GM11168 (cell line): ENCODE data around the gene DCAF6.
"Not testable (repeated sequence)": the region's sequence is repeated elsewhere in the genome, so short reads cannot be mapped to it uniquely, and the experiment has no call there.

Experiments used
- in situ Hi-C: fragments of 300-500 bp; cut with MboI; formaldehyde crosslinking; loops from one replicate; pipeline ENCODE4 v1.12.0; 2022; ENCODE audit warnings: low sequenced_read_pairs; ENCODE audit not compliant: unreplicated experiment

Gene DCAF6

GRCh38 chr1:167922611-167923074, 13.8 kb upstream of the DCAF6 start:
- in situ Hi-C loops = no loop called here

GRCh38 chr1:167923324-167924056, 13.0 kb upstream of the DCAF6 start:
- in situ Hi-C loops = no loop called here

GRCh38 chr1:167924102-167924501, 12.4 kb upstream of the DCAF6 start:
- in situ Hi-C loops = no loop called here

GRCh38 chr1:167924543-167925231, 11.8 kb upstream of the DCAF6 start:
- in situ Hi-C loops = no loop called here

- in situ Hi-C loops = no loop called here
Observed at GRCh38 chr1:167926486-167926997, 9.9 kb upstream of the DCAF6 start.

- in situ Hi-C loops = no loop called here
Observed at GRCh38 chr1:167927046-167927754, 9.3 kb upstream of the DCAF6 start.

GRCh38 chr1:167928457-167928852, 8.0 kb upstream of the DCAF6 start:
- in situ Hi-C loops = no loop called here

GRCh38 chr1:167928919-167929318, 7.6 kb upstream of the DCAF6 start:
- in situ Hi-C loops = not testable (repeated sequence)

GRCh38 chr1:167929725-167930124, 6.8 kb upstream of the DCAF6 start:
- in situ Hi-C loops = no loop called here

GRCh38 chr1:167933788-167934187, 2.7 kb upstream of the DCAF6 start:
- in situ Hi-C loops = no loop called here

GRCh38 chr1:167934426-167935215, 1.9 kb upstream of the DCAF6 start:
- in situ Hi-C loops = no loop called here

- in situ Hi-C loops = no loop called here
Observed at GRCh38 chr1:167935216-167936067, 1.0 kb upstream of the DCAF6 start.

- in situ Hi-C loops = no loop called here
Observed at GRCh38 chr1:167936930-167937708, 636 bp downstream of the DCAF6 start, which contains the start of gene MPC2. TSS of gene MPC2 (minus strand) at chr1:167937072. CDS start at chr1:167935841, 1,231 bp downstream.

- in situ Hi-C loops = no loop called here
Observed at GRCh38 chr1:167937709-167938010, 1.2 kb downstream of the DCAF6 start.

GRCh38 chr1:167938080-167938636, 1.7 kb downstream of the DCAF6 start:
- in situ Hi-C loops = no loop called here

- in situ Hi-C loops = no loop called here
Observed at GRCh38 chr1:167940264-167940663, 3.8 kb downstream of the DCAF6 start.

GRCh38 chr1:167943541-167943940, 7.1 kb downstream of the DCAF6 start:
- in situ Hi-C loops = no loop called here

GRCh38 chr1:167947733-167948132, 11.2 kb downstream of the DCAF6 start:
- in situ Hi-C loops = no loop called here
